Calu3 (cell line): Measurements from ENCODE around the gene BICD2. TPM values are rescaled to one million over a fixed set of nuclear protein-coding genes. Genes with fewer than 3 reads are reported as not detected.

ENCODE experiments used
- BruUV-seq: library from RNA; stranded (reverse); fragments of 400-500 nt; replicated peaks from 2 replicates; lab custom pipeline; 2021; lab: Mats Ljungman, UMichigan
- CTCF ChIA-PET: fragments of 300-600 bp; sonication (Branson Sonifier 250); formaldehyde crosslinking; loops from one replicate; lab custom pipeline; 2022; ENCODE audit warnings: antibody characterized with exemption; lab: Charles Lee
- DNase-seq: peaks from one replicate; pipeline ENCODE4 v3.0.0; 2022
- H3K27ac Mint-ChIP-seq: one replicate; pipeline ENCODE4 v1.8.0; 2022; ENCODE audit warnings: mixed read lengths; ENCODE audit not compliant: unreplicated experiment
- H3K27me3 Mint-ChIP-seq: one replicate; pipeline ENCODE4 v1.8.0; 2022; ENCODE audit warnings: mixed read lengths; ENCODE audit not compliant: unreplicated experiment
- H3K36me3 Mint-ChIP-seq: one replicate; pipeline ENCODE4 v1.8.0; 2022; ENCODE audit warnings: mild to moderate bottlenecking, moderate library complexity, mixed read lengths; ENCODE audit not compliant: insufficient read depth, unreplicated experiment
- H3K4me1 Mint-ChIP-seq: one replicate; pipeline ENCODE4 v1.8.0; 2022; ENCODE audit warnings: mild to moderate bottlenecking, low read depth, mixed read lengths; ENCODE audit not compliant: unreplicated experiment
- H3K4me3 Mint-ChIP-seq: one replicate; pipeline ENCODE4 v1.8.0; 2022; ENCODE audit warnings: mild to moderate bottlenecking, low read depth, moderate library complexity, mixed read lengths; ENCODE audit not compliant: unreplicated experiment
- H3K9me3 Mint-ChIP-seq: one replicate; pipeline ENCODE4 v1.8.0; 2022; ENCODE audit warnings: low read depth, mixed read lengths; ENCODE audit not compliant: unreplicated experiment
- intact Hi-C: fragments of 100-400 bp; cut with micrococcal nuclease; formaldehyde crosslinking; loops from one replicate; pipeline ENCODE4 v1.10.0; 2022; ENCODE audit not compliant: unreplicated experiment
- total RNA-seq: library from RNA; stranded (reverse); gene quantifications from 2 replicates; pipeline ENCODE4 v1.2.3, GENCODE V29; 2022
- TF ChIP-seq, protein P1 (sequence below): fragments of 200-600 bp; IDR thresholded peaks from one replicate; pipeline ENCODE4 v1.8.0; 2022; ENCODE audit warnings: antibody characterized with exemption; ENCODE audit not compliant: unreplicated experiment

Gene BICD2
- total RNA-seq, 1 experiment from 2014 or later, result 21.9 TPM

DNA sequence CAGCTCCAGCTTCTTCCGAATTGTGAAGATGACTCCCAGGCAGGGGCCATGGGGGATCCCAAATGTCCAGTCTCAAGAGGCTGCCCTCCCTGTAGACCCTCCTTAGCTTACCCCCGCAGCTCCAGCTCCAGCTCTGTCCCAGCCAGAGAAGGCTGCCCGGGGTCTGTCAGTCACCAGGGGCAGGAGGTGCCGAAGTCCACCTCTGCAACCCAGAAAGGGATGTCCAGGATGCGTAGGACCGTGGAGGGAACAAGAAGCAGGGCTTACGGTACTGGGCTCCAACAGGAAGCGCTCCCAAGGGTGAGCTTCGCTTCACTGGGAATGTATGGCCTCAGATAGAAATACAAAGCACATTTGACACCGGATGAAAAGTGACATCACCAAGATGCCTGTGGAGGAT is 100.7 kb downstream of the BICD2 start:
- no TSS peak for BruUV-seq
- CTCF ChIA-PET, result no interaction called here
- peaks cover 9% of the 10 kb centered on the region for H3K36me3 Mint-ChIP-seq
- H3K4me1 Mint-ChIP-seq, result peaks cover 22% of the 10 kb centered on the region
- no peaks in the 10 kb centered on the region for H3K27me3 Mint-ChIP-seq
- no peak overlapping the region for H3K27ac Mint-ChIP-seq
- TF ChIP-seq, protein P1, sequence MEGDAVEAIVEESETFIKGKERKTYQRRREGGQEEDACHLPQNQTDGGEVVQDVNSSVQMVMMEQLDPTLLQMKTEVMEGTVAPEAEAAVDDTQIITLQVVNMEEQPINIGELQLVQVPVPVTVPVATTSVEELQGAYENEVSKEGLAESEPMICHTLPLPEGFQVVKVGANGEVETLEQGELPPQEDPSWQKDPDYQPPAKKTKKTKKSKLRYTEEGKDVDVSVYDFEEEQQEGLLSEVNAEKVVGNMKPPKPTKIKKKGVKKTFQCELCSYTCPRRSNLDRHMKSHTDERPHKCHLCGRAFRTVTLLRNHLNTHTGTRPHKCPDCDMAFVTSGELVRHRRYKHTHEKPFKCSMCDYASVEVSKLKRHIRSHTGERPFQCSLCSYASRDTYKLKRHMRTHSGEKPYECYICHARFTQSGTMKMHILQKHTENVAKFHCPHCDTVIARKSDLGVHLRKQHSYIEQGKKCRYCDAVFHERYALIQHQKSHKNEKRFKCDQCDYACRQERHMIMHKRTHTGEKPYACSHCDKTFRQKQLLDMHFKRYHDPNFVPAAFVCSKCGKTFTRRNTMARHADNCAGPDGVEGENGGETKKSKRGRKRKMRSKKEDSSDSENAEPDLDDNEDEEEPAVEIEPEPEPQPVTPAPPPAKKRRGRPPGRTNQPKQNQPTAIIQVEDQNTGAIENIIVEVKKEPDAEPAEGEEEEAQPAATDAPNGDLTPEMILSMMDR, result no peak
- no peak overlapping the region for H3K4me3 Mint-ChIP-seq
- intact Hi-C loops, result no loop called here
- H3K9me3 Mint-ChIP-seq, result no peaks in the 10 kb centered on the region
- DNase-seq, result no peak

DNA sequence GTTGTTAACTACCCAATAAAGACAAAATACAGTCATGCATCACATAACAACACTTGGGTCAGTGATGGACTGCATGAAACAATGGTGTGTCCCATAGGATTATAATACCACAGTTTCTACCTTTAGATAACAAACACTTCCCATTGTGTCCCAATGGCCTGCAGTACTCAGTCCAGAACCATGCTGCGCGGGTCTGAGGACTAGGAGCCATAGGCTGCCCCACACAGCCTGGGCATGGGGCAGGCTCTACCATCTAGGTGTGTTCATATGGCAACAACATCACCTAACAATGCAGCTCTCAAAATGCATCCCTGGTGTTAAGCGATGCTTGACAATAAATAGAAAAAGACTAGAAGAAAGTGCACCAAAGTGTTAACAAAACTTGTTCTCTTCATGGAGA is 101.5 kb downstream of the BICD2 start:
- Mint-ChIP-seq H3K27me3 (no peaks in the 10 kb centered on the region), H3K27ac (no peak overlapping the region), H3K4me3 (no peak overlapping the region), H3K4me1 (peaks cover 16% of the 10 kb centered on the region), H3K36me3 (peaks cover 5% of the 10 kb centered on the region), H3K9me3 (no peaks in the 10 kb centered on the region)
- TF ChIP-seq, protein P1, result no peak
- CTCF ChIA-PET, result no interaction called here
- intact Hi-C loops, result no loop called here
- BruUV-seq, result no TSS peak
- no peak for DNase-seq

DNA sequence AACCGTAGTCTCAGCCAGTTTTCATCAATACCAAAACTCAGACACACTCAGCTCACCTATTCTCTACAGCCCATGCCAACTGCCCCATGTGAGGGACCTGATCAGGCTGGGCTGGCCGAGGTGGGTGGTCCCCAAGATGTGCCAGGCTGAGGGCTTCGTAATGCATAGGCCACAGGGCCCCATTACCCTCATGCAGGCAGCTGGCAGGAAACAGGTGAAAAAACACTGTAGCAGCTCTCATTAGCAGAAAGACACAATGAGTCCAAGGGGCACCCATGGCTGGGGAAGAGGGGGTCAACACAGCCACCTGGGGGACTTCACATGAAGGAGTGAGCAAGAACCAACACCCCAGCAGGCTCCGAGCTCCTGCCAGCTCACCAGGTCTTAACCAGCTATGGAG is 102.9 kb downstream of the BICD2 start:
- no TSS peak for BruUV-seq
- CTCF ChIA-PET, result no interaction called here
- TF ChIP-seq, protein P1, result no peak
- no peaks in the 10 kb centered on the region for H3K9me3 Mint-ChIP-seq
- intact Hi-C loops, result no loop called here
- no peaks in the 10 kb centered on the region for H3K27me3 Mint-ChIP-seq
- H3K36me3 Mint-ChIP-seq, result peaks cover 7% of the 10 kb centered on the region
- DNase-seq, result no peak
- H3K4me1 Mint-ChIP-seq, result peaks cover 8% of the 10 kb centered on the region
- no peak overlapping the region for H3K4me3 Mint-ChIP-seq
- H3K27ac Mint-ChIP-seq, result no peak overlapping the region

Other genes with a start within 250 kb of the BICD2 start
- not detected in 2 replicates for gene ECM2, start 228.8 kb downstream of the BICD2 start, total RNA-seq
- gene IPPK, start 94.7 kb downstream of the BICD2 start, total RNA-seq, result 8.9 and 9.5 TPM in 2 replicates
- gene ZNF484, start 113.2 kb upstream of the BICD2 start, total RNA-seq, result 5.8 and 6.3 TPM in 2 replicates
- 3.1 and 4.5 TPM in 2 replicates for gene FGD3, start 182.7 kb upstream of the BICD2 start, total RNA-seq